Measurements from ENCODE around the gene EFNA5.

EFNA5 gene

GRCh38 chr5:107510125-107510524, 160.6 kb downstream of the EFNA5 start:
- Histone ChIP-seq H3K27ac (no peak overlapping the region), H3K9me3 (ENCODE audit: low read depth, low read length) (no peaks in the 10 kb centered on the region), H3K9ac (ENCODE audit: insufficient read length) (no peak overlapping the region), H3K4me3 (no peak overlapping the region), H3K36me3 (ENCODE audit: insufficient read depth, low read length) (no peaks in the 10 kb centered on the region)
- TF ChIP-seq POLR2AphosphoS5 (IDR thresholded peaks at IDR 0.05; ENCODE audit: borderline replicate concordance, low read depth, low read length) (no peak), EZH2 (IDR thresholded peaks at IDR 0.05) (no peak), FOXP2 (optimal IDR thresholded peaks at IDR 0.05; ENCODE audit: control extremely low read depth, extremely low read length, insufficient read depth) (no peak)
- no peak for DNase-seq (ENCODE audit: low read depth, low spot score)

GRCh38 chr5:107508097-107508496, 162.6 kb downstream of the EFNA5 start:
- no peaks in the 10 kb centered on the region for H3K36me3 ChIP-seq (ENCODE audit: insufficient read depth, low read length)
- no peaks in the 10 kb centered on the region for H3K9me3 ChIP-seq (ENCODE audit: low read depth, low read length)
- no peak overlapping the region for H3K9ac ChIP-seq (ENCODE audit: insufficient read length)
- DNase-seq (ENCODE audit: low read depth, low spot score) = no peak
- no peak for TF ChIP-seq EZH2 (IDR thresholded peaks at IDR 0.05)
- TF ChIP-seq FOXP2 (optimal IDR thresholded peaks at IDR 0.05; ENCODE audit: control extremely low read depth, extremely low read length, insufficient read depth) = no peak
- TF ChIP-seq POLR2AphosphoS5 (IDR thresholded peaks at IDR 0.05; ENCODE audit: borderline replicate concordance, low read depth, low read length) = no peak
- H3K27ac ChIP-seq = no peak overlapping the region
- no peak overlapping the region for H3K4me3 ChIP-seq

- no peak overlapping the region for H3K9ac ChIP-seq (ENCODE audit: insufficient read length)
- no peak overlapping the region for H3K4me3 ChIP-seq
- no peak for DNase-seq (ENCODE audit: low read depth, low spot score)
- TF ChIP-seq EZH2 (IDR thresholded peaks at IDR 0.05) = no peak
- no peak for TF ChIP-seq FOXP2 (optimal IDR thresholded peaks at IDR 0.05; ENCODE audit: control extremely low read depth, extremely low read length, insufficient read depth)
- no peak for TF ChIP-seq POLR2AphosphoS5 (IDR thresholded peaks at IDR 0.05; ENCODE audit: borderline replicate concordance, low read depth, low read length)
- H3K36me3 ChIP-seq (ENCODE audit: insufficient read depth, low read length) = no peaks in the 10 kb centered on the region
- H3K9me3 ChIP-seq (ENCODE audit: low read depth, low read length) = no peaks in the 10 kb centered on the region
- H3K27ac ChIP-seq = no peak overlapping the region
Observed at GRCh38 chr5:107505763-107506534, 164.8 kb downstream of the EFNA5 start.

GRCh38 chr5:107504424-107504823, 166.3 kb downstream of the EFNA5 start:
- Histone ChIP-seq H3K9me3 (ENCODE audit: low read depth, low read length) (no peaks in the 10 kb centered on the region), H3K27ac (no peak overlapping the region), H3K4me3 (no peak overlapping the region), H3K9ac (ENCODE audit: insufficient read length) (no peak overlapping the region), H3K36me3 (ENCODE audit: insufficient read depth, low read length) (no peaks in the 10 kb centered on the region)
- no peak for DNase-seq (ENCODE audit: low read depth, low spot score)
- TF ChIP-seq POLR2AphosphoS5 (IDR thresholded peaks at IDR 0.05; ENCODE audit: borderline replicate concordance, low read depth, low read length) (no peak), EZH2 (IDR thresholded peaks at IDR 0.05) (no peak), FOXP2 (optimal IDR thresholded peaks at IDR 0.05; ENCODE audit: control extremely low read depth, extremely low read length, insufficient read depth) (no peak)

GRCh38 chr5:107502676-107503060, 168.1 kb downstream of the EFNA5 start:
- Histone ChIP-seq H3K36me3 (ENCODE audit: insufficient read depth, low read length) (no peaks in the 10 kb centered on the region), H3K4me3 (no peak overlapping the region), H3K9ac (ENCODE audit: insufficient read length) (no peak overlapping the region), H3K9me3 (ENCODE audit: low read depth, low read length) (no peaks in the 10 kb centered on the region), H3K27ac (no peak overlapping the region)
- DNase-seq (ENCODE audit: low read depth, low spot score) = no peak
- no peak for TF ChIP-seq FOXP2 (optimal IDR thresholded peaks at IDR 0.05; ENCODE audit: control extremely low read depth, extremely low read length, insufficient read depth)
- no peak for TF ChIP-seq POLR2AphosphoS5 (IDR thresholded peaks at IDR 0.05; ENCODE audit: borderline replicate concordance, low read depth, low read length)
- TF ChIP-seq EZH2 (IDR thresholded peaks at IDR 0.05) = no peak

- Histone ChIP-seq H3K4me3 (no peak overlapping the region), H3K9ac (ENCODE audit: insufficient read length) (no peak overlapping the region), H3K9me3 (ENCODE audit: low read depth, low read length) (no peaks in the 10 kb centered on the region), H3K27ac (no peak overlapping the region), H3K36me3 (ENCODE audit: insufficient read depth, low read length) (no peaks in the 10 kb centered on the region)
- TF ChIP-seq POLR2AphosphoS5 (IDR thresholded peaks at IDR 0.05; ENCODE audit: borderline replicate concordance, low read depth, low read length) (no peak), EZH2 (IDR thresholded peaks at IDR 0.05) (no peak), FOXP2 (optimal IDR thresholded peaks at IDR 0.05; ENCODE audit: control extremely low read depth, extremely low read length, insufficient read depth) (no peak)
- DNase-seq (ENCODE audit: low read depth, low spot score) = no peak
Observed at GRCh38 chr5:107501965-107502675, 168.6 kb downstream of the EFNA5 start.

DNA sequence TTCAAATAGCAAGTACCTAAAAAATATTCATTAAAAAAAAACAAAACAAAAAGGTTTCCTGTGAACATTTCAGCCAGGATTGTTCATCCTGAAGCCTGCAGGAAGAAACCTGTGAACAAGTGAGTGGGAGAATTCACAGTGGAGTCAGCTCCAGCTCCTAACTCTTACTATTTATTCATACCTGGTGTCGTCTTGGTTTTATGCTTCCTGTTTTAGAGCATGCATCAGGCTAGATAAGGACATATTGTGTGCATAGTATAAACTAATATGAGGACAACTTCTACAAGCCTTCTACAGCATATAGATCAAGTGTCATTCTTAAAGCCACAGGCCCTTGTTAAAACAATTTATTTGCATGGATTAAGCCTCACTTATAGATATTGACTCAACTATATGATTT, 169.9 kb downstream of the EFNA5 start:
- Histone ChIP-seq H3K4me3 (no peak overlapping the region), H3K9ac (ENCODE audit: insufficient read length) (no peak overlapping the region), H3K27ac (no peak overlapping the region), H3K9me3 (ENCODE audit: low read depth, low read length) (no peaks in the 10 kb centered on the region), H3K36me3 (ENCODE audit: insufficient read depth, low read length) (no peaks in the 10 kb centered on the region)
- no peak for TF ChIP-seq FOXP2 (optimal IDR thresholded peaks at IDR 0.05; ENCODE audit: control extremely low read depth, extremely low read length, insufficient read depth)
- no peak for TF ChIP-seq POLR2AphosphoS5 (IDR thresholded peaks at IDR 0.05; ENCODE audit: borderline replicate concordance, low read depth, low read length)
- TF ChIP-seq EZH2 (IDR thresholded peaks at IDR 0.05) = no peak
- DNase-seq (ENCODE audit: low read depth, low spot score) = no peak

GRCh38 chr5:107500347-107500746, 170.4 kb downstream of the EFNA5 start:
- Histone ChIP-seq H3K27ac (no peak overlapping the region), H3K4me3 (no peak overlapping the region), H3K9ac (ENCODE audit: insufficient read length) (no peak overlapping the region), H3K36me3 (ENCODE audit: insufficient read depth, low read length) (no peaks in the 10 kb centered on the region), H3K9me3 (ENCODE audit: low read depth, low read length) (no peaks in the 10 kb centered on the region)
- DNase-seq (ENCODE audit: low read depth, low spot score) = no peak
- no peak for TF ChIP-seq FOXP2 (optimal IDR thresholded peaks at IDR 0.05; ENCODE audit: control extremely low read depth, extremely low read length, insufficient read depth)
- no peak for TF ChIP-seq EZH2 (IDR thresholded peaks at IDR 0.05)
- TF ChIP-seq POLR2AphosphoS5 (IDR thresholded peaks at IDR 0.05; ENCODE audit: borderline replicate concordance, low read depth, low read length) = no peak

All from SK-N-MC (cell line).